Glutamatergic neuron (in vitro differentiated cells): ENCODE data around the gene CEP72. TPM values are rescaled to one million over a fixed set of nuclear protein-coding genes. Genes with fewer than 3 reads are reported as not detected.

Experiments
- DNase-seq: peaks from one replicate; pipeline ENCODE4 v3.0.0; 2022
- H3K27ac Mint-ChIP-seq: one replicate; pipeline ENCODE4 v1.8.0; 2020; ENCODE audit warnings: mild to moderate bottlenecking, mixed read lengths, inconsistent platforms; ENCODE audit not compliant: unreplicated experiment
- H3K27me3 Mint-ChIP-seq: one replicate; pipeline ENCODE4 v1.8.0; 2020; ENCODE audit warnings: mild to moderate bottlenecking, moderate library complexity, mixed read lengths, inconsistent platforms; ENCODE audit not compliant: unreplicated experiment
- H3K36me3 Mint-ChIP-seq: one replicate; pipeline ENCODE4 v1.8.0; 2020; ENCODE audit warnings: mild to moderate bottlenecking, mixed read lengths, inconsistent platforms; ENCODE audit not compliant: unreplicated experiment
- H3K4me1 Mint-ChIP-seq: one replicate; pipeline ENCODE4 v1.8.0; 2020; ENCODE audit warnings: mild to moderate bottlenecking, low read depth, mixed read lengths, inconsistent platforms; ENCODE audit not compliant: unreplicated experiment
- H3K4me3 Mint-ChIP-seq: one replicate; pipeline ENCODE4 v1.8.0; 2020; ENCODE audit warnings: mild to moderate bottlenecking, mixed read lengths, inconsistent platforms; ENCODE audit not compliant: unreplicated experiment
- H3K9me3 Mint-ChIP-seq: one replicate; pipeline ENCODE4 v1.8.0; 2020; ENCODE audit warnings: mild to moderate bottlenecking, moderate library complexity, mixed read lengths, inconsistent platforms; ENCODE audit not compliant: unreplicated experiment
- total RNA-seq: library from RNA; stranded (reverse); fragmentation: NEBNext Ultra II Directional; extraction: Animal tissue kit (Norgen Biotek cat#: 25700); gene quantifications from one replicate; pipeline ENCODE4 v1.2.1, GENCODE V29; 2021; ENCODE audit not compliant: unreplicated experiment
- TF ChIP-seq, protein P1 (sequence below): fragments of 200-600 bp; sonication (generic); IDR thresholded peaks from one replicate; pipeline ENCODE4 v1.5.0; 2021; ENCODE audit not compliant: partially characterized antibody, unreplicated experiment

CEP72 gene
- total RNA-seq, 1 donor from 2014 or later, result 43.9 TPM

DNA sequence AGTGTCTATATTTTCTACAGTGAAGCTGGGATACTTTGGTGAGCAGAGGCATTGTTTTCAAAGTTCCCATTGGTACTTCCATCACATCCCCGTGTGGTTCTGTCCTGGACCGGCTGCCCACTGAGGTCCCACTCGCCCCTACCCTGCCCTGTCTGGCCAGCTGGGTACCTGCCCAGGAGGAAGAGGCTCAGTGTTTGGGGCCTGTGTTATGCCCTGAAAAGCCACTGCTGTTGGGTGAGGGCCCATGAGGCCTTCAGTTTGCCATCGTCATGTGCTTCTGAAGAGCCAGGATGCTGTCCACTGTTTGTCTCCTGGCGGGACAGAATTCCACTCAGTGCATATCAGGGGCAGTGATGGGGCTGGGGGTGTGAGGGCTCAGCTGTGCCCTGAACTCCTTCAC lies 2.6 kb upstream of the CEP72 start:
- Mint-ChIP-seq H3K4me1 (peaks cover 5% of the 10 kb centered on the region), H3K4me3 (no peak overlapping the region), H3K27me3 (peaks cover 14% of the 10 kb centered on the region), H3K9me3 (peaks cover 11% of the 10 kb centered on the region), H3K36me3 (no peaks in the 10 kb centered on the region), H3K27ac (no peak overlapping the region)
- TF ChIP-seq, protein P1, sequence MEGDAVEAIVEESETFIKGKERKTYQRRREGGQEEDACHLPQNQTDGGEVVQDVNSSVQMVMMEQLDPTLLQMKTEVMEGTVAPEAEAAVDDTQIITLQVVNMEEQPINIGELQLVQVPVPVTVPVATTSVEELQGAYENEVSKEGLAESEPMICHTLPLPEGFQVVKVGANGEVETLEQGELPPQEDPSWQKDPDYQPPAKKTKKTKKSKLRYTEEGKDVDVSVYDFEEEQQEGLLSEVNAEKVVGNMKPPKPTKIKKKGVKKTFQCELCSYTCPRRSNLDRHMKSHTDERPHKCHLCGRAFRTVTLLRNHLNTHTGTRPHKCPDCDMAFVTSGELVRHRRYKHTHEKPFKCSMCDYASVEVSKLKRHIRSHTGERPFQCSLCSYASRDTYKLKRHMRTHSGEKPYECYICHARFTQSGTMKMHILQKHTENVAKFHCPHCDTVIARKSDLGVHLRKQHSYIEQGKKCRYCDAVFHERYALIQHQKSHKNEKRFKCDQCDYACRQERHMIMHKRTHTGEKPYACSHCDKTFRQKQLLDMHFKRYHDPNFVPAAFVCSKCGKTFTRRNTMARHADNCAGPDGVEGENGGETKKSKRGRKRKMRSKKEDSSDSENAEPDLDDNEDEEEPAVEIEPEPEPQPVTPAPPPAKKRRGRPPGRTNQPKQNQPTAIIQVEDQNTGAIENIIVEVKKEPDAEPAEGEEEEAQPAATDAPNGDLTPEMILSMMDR, result no peak
- DNase-seq, result no peak

DNA sequence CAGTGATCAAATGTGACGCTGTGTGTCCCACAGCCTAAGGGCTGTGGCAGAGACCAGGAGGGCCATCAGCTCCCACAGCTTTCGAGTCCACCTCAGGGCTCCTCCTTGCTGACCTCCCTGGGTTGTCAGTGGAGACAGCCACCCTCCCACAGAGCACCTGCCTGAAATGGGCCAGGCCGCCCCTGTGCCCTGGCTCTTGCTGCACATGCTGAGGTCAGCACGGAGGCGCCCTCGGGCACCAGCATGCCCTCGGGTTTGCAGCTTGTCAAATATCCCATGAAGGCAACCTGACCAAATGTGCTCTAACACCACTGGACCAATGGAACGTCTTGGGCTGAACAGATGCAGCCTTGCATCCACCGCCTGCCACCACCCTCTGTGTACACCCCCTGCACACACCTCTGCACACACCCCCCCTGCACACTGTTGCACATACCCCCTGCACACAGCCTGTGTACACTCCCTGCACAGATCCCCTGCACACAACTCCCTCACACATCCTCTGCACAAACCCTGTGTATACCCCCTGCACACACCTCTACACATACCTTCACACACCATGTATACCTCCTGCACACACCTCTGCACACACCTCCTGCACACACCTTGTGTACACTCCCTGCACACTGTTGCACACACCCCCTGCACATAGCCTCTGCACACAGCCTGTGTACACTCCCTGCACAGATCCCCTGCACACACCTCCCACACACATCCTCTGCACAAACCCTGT lies 2.0 kb upstream of the CEP72 start:
- H3K4me1 Mint-ChIP-seq, result peaks cover 5% of the 10 kb centered on the region
- H3K36me3 Mint-ChIP-seq, result no peaks in the 10 kb centered on the region
- H3K4me3 Mint-ChIP-seq, result peak overlapping the region; percentile 56
- H3K27me3 Mint-ChIP-seq, result peaks cover 14% of the 10 kb centered on the region
- TF ChIP-seq, protein P1, result no peak
- no peak for DNase-seq
- H3K9me3 Mint-ChIP-seq, result peaks cover 11% of the 10 kb centered on the region
- peak overlapping the region; percentile 24 for H3K27ac Mint-ChIP-seq

DNA sequence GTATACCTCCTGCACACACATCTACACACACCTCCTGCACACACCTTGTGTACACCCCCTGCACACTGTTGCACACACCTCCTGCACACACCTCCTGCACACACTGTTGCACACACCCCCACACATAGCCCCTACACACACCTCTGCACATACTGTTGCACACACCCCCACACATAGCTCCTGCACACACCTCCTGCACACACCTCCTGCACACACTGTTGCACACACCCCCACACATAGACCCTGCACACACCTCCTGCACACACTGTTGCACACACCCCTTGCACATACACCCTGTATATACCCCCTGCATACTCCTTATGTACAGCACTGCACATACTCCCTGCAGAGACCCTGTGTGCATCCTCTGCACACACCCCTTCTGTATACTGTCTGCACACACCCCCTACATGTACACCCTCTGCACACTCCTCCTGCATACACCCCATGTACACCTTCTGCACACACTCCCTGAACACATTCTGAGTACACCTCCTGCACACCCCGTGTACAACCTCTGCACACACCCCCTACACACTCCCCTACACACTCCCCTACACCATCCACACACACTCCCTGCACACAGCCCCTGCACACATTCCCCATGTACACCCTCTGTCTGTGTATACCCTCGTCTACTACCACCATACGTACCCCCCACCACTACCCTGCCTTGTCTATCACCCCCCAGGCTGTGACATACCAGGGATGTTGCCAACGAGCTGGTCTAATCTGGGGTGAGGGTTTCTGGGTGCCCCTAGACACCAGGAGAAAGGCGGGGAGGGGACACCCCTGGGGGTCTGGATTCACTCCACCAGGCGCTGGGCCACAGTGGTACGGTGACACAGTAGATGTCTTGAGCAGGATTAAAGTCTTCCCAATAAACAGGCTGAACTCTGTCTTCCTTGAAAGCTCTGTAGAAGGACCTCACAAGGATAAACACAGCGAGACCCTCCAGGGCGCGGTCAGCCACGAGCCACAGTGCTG lies 1.1 kb upstream of the CEP72 start:
- Mint-ChIP-seq H3K9me3 (peaks cover 11% of the 10 kb centered on the region), H3K27me3 (peaks cover 13% of the 10 kb centered on the region), H3K36me3 (no peaks in the 10 kb centered on the region), H3K27ac (peak overlapping the region; percentile 24), H3K4me1 (peaks cover 5% of the 10 kb centered on the region), H3K4me3 (peak overlapping the region; percentile 79)
- TF ChIP-seq, protein P1, result no peak
- no peak for DNase-seq

DNA sequence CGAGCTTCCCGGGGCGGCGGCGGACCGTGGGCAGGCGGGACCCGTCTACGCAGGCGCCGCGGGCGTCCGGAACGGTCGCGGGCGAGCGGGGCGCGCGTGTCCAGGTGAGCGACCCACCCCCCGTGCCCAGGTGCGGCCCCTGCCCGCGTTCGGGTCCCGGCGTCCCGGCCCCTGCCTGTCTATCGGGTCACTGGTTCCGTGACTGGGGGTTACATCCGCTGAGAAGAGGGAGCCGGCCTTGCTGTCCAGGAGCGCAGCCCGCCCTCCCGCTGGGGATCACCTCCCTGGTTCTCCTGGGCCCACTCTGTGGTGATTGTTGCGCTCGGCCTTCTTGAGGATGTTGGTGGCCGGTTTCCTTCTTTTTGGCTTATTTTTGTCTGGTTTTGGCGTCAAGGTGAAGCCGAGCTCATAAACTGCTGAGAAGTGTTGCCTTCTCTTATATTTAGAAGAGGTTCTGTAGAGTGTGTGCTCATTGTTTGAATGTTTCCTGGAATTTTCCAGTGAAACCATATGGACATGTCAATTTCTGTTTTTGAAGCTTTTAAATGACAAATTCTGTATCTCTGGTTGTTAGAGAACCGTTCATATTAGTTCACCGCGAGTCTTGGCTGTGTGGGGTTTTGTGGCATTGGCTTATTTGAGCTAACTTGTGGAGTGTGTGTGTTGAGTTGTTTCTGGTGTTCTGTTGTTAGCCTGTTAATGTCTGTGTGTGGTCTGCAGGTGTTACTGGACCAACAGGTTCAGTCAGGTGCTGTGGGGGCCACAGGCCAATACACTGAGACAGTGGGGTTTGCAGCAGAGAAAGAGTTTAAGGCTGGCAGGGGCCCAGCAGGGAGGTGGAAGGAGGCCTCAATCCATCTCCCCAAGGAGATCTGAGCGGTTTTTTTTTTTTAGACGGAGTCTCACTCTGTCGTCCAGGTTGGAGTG lies 621 bp downstream of the CEP72 start:
- peaks cover 5% of the 10 kb centered on the region for H3K4me1 Mint-ChIP-seq
- TF ChIP-seq, protein P1, result no peak
- DNase-seq, result peak; percentile 43

More for the DNA sequence above, 621 bp downstream of the CEP72 start:
- Mint-ChIP-seq H3K27ac (peak overlapping the region; percentile 17), H3K9me3 (peaks cover 12% of the 10 kb centered on the region), H3K36me3 (no peaks in the 10 kb centered on the region), H3K4me3 (peak overlapping the region; percentile 93), H3K27me3 (peaks cover 8% of the 10 kb centered on the region)
